Effector memory CD4-positive, alpha-beta T cell (primary cell): ENCODE measurements around the gene KCNH5.

Experiments
- DNase-seq, 3 donors: peaks; one replicate each; pipeline ENCODE4 v3.0.0-alpha.2; 2020
- H3K27ac ChIP-seq: 2 replicates; pipeline ENCODE4 v1.7.0; 2013; ENCODE audit warnings: mild to moderate bottlenecking, low read length, moderate library complexity; ENCODE audit not compliant: insufficient read depth, poor library complexity, severe bottlenecking
- H3K27me3 ChIP-seq: replicated peaks from 2 replicates; pipeline ENCODE4 v1.7.0; 2013; ENCODE audit warnings: mild to moderate bottlenecking, low read length; ENCODE audit not compliant: insufficient read depth, control insufficient read depth, poor library complexity, severe bottlenecking
- H3K36me3 ChIP-seq: 2 replicates; pipeline ENCODE4 v1.7.0; 2013; ENCODE audit warnings: mild to moderate bottlenecking, low read length, moderate library complexity; ENCODE audit not compliant: control insufficient read depth, insufficient read depth
- H3K4me1 ChIP-seq: 2 replicates; pipeline ENCODE4 v1.7.0; 2013; ENCODE audit warnings: low read length, mild to moderate bottlenecking; ENCODE audit not compliant: control insufficient read depth, insufficient read depth, poor library complexity, severe bottlenecking
- H3K4me3 ChIP-seq: 2 replicates; pipeline ENCODE4 v1.7.0; 2013; ENCODE audit warnings: low read length, low read depth, mild to moderate bottlenecking; ENCODE audit not compliant: insufficient read depth, poor library complexity, severe bottlenecking
- H3K9me3 ChIP-seq: 2 replicates; pipeline ENCODE4 v1.7.0; 2013; ENCODE audit warnings: mild to moderate bottlenecking, low read length, moderate library complexity; ENCODE audit not compliant: control insufficient read depth

KCNH5 gene

DNA sequence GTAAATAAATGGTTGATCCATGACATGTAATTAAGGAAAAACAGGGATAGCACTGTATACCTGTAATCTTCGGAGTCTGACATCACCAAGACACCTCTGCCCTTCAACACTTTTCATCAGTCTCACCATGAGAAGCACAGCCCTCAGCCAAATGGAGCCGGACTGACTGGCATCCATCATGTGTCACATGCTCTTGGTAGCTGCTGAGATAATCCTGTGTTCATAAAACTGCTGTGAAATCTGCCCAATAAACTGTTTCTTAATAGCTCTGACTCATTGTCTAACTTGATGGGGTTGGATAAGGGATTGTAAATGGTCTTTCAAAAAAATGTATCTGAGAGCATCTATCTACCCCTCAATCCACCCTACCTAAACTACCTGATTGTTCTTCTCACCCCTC, 33.6 kb downstream of the KCNH5 start:
- Histone ChIP-seq H3K9me3 (no peaks in the 10 kb centered on the region), H3K27ac (no peak overlapping the region), H3K36me3 (no peaks in the 10 kb centered on the region), H3K4me1 (no peaks in the 10 kb centered on the region), H3K4me3 (no peak overlapping the region), H3K27me3 (no peaks in the 10 kb centered on the region)
- DNase-seq: no peak

DNA sequence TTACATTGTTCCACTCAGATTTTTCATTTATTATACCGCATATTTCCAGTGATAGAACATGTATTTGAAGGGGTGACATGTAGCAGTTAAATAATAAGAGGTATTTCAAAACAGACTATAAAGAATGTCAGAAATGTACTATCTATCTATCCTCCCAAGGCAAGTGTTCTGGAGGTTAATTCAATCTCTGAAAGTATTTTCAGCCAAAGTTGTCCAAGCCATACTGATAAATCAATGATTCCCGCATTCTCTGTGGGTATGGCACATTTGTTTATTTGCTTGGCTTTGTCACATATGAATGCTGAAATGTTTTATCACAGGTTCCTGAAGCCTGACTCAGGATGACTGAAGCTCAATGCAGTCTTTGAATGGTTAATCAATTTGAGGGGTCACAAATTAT, 35.8 kb downstream of the KCNH5 start:
- no peaks in the 10 kb centered on the region for H3K4me1 ChIP-seq
- H3K27me3 ChIP-seq: no peaks in the 10 kb centered on the region
- no peaks in the 10 kb centered on the region for H3K9me3 ChIP-seq
- no peak overlapping the region for H3K27ac ChIP-seq
- no peak overlapping the region for H3K4me3 ChIP-seq
- DNase-seq: no peak
- no peaks in the 10 kb centered on the region for H3K36me3 ChIP-seq

DNA sequence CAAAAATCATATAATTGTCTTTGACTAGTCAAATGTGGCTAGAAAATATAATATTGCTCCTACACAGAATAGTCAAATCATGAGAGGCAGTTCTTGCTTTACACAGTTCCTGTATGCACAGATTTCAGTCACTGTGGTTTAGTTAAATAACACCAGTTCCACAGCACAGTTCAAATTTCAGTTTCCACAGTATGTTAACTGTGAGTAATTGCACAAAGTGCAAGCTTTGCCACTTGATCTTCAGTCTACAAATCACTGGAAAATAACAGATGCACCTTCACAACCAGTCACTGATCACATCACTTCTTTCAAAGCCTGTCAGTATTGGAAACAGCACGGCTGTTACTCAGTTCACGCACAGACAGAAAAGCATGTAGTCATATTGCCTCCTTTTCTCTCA, 38.7 kb downstream of the KCNH5 start:
- no peaks in the 10 kb centered on the region for H3K27me3 ChIP-seq
- no peaks in the 10 kb centered on the region for H3K4me1 ChIP-seq
- H3K36me3 ChIP-seq: no peaks in the 10 kb centered on the region
- H3K9me3 ChIP-seq: no peaks in the 10 kb centered on the region
- no peak overlapping the region for H3K4me3 ChIP-seq
- H3K27ac ChIP-seq: no peak overlapping the region
- DNase-seq: no peak

DNA sequence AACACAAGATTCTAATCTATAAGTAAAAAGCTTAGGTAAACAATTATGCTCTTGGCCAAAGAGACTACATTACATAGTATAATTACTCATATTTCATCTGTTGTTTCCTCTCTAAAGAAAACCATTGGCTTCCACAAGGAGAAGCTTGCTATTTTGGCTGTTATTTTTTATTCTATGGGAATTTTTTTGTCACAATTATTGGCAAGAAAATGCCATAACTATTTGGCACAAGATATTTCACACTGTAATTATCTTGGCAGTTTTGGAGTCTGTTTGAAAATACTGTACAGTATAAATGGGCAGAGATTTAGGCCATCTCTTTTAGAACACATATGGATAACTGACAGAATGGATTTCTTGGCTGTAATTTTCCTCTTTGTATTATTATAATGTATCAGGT, 51.2 kb downstream of the KCNH5 start:
- H3K27me3 ChIP-seq: no peaks in the 10 kb centered on the region
- H3K27ac ChIP-seq: no peak overlapping the region
- DNase-seq: no peak
- no peaks in the 10 kb centered on the region for H3K9me3 ChIP-seq
- no peaks in the 10 kb centered on the region for H3K36me3 ChIP-seq
- no peaks in the 10 kb centered on the region for H3K4me1 ChIP-seq
- H3K4me3 ChIP-seq: no peak overlapping the region

DNA sequence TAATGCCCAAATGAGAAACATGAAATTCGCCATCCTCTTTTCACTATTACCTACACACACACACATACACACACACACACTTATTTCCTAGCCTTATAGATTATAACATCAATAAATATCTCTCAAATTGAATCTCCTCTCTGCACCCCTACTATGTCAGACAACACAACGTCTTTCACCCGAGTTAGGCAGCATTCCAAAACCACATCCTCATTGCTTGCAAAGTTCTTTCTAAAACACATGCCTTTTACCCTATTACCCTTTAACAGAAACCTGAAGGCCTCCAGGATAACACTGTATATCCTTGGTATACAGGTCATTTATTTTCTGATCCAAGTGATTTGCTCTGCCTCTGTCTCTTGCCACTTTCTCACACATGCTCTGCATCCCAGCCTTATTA, 56.3 kb downstream of the KCNH5 start:
- Histone ChIP-seq H3K36me3 (no peaks in the 10 kb centered on the region), H3K4me1 (no peaks in the 10 kb centered on the region), H3K27me3 (no peaks in the 10 kb centered on the region), H3K27ac (no peak overlapping the region), H3K4me3 (no peak overlapping the region), H3K9me3 (no peaks in the 10 kb centered on the region)
- no peak for DNase-seq

DNA sequence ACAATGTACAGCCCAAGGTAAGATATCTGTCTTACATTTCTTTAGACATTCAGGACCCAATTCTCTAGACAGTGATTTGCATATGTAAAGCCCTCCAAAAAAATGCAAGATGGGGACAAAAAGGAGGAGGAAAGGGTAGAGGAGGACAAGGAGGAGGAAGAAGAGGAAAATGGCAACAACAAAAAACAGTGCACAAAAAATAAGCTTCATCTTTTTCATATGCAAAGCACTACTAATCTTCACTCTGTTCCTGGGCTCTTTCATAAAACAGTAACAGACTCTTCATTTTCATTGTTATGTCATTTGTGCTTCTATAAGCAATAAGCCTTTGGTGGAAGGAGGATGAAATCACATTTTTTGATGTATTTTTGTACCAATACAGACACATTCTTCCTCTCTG, 61.4 kb downstream of the KCNH5 start:
- H3K9me3 ChIP-seq: no peaks in the 10 kb centered on the region
- no peaks in the 10 kb centered on the region for H3K27me3 ChIP-seq
- no peak for DNase-seq
- no peaks in the 10 kb centered on the region for H3K4me1 ChIP-seq
- no peaks in the 10 kb centered on the region for H3K36me3 ChIP-seq
- no peak overlapping the region for H3K27ac ChIP-seq
- no peak overlapping the region for H3K4me3 ChIP-seq

DNA sequence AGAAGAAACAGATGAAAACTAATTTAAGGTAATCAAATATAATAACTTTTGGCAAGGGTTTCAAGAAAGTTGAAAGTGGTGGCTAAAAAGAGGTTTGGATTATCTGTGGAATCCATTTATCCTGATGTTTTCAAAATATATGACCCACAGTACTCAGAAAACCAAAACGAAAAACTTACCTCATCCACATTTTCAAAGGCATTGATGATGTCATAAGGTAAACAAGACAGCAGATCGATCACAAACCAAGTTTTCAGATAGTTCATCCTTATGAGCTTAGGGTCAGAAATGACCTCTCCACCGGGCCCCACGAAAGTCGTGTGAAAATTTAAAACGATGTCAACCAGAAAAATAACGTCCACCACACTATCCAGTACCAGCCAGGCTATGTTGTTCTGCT, 64.6 kb downstream of the KCNH5 start:
- DNase-seq: no peak
- no peaks in the 10 kb centered on the region for H3K4me1 ChIP-seq
- H3K9me3 ChIP-seq: no peaks in the 10 kb centered on the region
- no peak overlapping the region for H3K4me3 ChIP-seq
- H3K27ac ChIP-seq: no peak overlapping the region
- no peaks in the 10 kb centered on the region for H3K36me3 ChIP-seq
- no peaks in the 10 kb centered on the region for H3K27me3 ChIP-seq

DNA sequence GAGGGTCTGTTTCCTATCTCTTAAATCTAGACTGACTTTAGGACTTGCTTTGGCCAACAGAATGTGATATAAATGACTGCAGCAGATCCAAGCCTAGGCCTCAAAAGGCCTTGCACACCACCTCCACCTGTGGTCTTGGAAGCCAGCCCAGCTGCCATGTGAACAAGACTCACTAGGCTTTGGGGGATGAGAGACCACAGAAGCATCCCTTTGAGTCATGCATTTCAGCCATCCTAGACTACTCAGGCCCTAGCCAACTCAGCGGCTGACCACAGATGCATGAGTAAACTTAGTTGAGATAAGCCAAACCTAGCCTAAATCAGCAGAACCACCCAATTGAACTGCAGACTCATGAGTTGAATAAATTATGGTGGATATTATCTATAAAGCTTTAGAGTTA, 87.7 kb downstream of the KCNH5 start:
- H3K36me3 ChIP-seq: no peaks in the 10 kb centered on the region
- H3K27me3 ChIP-seq: no peaks in the 10 kb centered on the region
- no peaks in the 10 kb centered on the region for H3K9me3 ChIP-seq
- H3K4me1 ChIP-seq: no peaks in the 10 kb centered on the region
- H3K4me3 ChIP-seq: no peak overlapping the region
- no peak for DNase-seq
- H3K27ac ChIP-seq: no peak overlapping the region

DNA sequence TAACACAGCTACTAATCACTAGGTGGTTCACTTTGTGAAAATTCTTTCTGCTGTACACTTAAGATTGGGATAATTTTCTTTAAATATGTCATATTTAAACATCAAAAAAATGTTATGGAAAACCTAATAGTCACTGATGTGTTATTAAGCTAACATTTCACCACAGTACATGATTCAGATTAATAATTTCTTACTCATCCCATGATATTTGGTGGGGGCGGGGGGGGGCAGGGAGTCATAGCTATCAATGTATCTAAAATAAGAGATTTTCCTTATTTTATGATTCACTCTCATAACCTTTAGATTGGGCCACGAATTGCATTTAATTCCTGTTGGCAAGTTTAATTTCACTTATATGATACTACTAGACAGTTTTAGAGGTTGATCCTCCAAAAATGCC, 88.8 kb downstream of the KCNH5 start:
- no peaks in the 10 kb centered on the region for H3K27me3 ChIP-seq
- H3K9me3 ChIP-seq: no peaks in the 10 kb centered on the region
- H3K27ac ChIP-seq: no peak overlapping the region
- no peaks in the 10 kb centered on the region for H3K36me3 ChIP-seq
- no peak for DNase-seq
- H3K4me1 ChIP-seq: no peaks in the 10 kb centered on the region
- no peak overlapping the region for H3K4me3 ChIP-seq

DNA sequence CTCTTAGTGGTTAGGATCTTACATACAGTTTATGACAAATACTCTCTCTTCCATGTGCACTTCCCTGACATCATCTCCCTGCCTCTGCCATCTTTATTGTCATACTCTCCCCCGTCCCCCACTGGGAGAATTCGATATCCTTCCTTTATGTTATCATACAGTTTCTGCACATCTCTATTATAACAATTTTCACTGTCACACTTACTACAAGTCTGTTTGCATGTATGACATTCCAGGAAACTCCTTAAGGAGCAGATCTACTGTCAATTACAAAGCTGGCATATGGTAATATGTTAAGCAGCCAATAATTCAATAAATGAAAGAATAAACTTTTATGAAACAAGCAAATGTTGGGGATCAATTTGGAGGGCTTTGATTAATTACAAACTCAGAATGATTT, 91.1 kb downstream of the KCNH5 start:
- H3K4me1 ChIP-seq: no peaks in the 10 kb centered on the region
- H3K27ac ChIP-seq: no peak overlapping the region
- H3K27me3 ChIP-seq: no peaks in the 10 kb centered on the region
- no peak for DNase-seq
- no peak overlapping the region for H3K4me3 ChIP-seq
- no peaks in the 10 kb centered on the region for H3K36me3 ChIP-seq
- H3K9me3 ChIP-seq: no peaks in the 10 kb centered on the region

DNA sequence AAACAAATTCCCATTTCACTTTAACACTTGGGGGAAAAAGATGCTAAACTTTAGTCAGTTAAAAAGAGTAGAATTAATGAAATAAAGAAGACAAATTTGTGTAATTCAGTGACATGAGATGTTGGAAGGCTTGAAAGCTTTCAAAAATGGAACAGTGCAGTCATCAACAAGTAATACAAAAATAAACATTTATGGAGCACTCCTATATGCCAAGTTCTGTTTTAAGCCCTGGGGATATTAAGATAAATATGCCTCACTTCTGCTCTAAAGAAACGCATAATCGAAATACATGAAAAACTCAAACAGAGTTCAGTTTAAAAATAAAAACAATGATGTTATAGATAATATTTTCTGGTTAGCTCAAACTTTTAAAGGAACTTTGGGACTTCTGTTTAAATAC, 93.0 kb downstream of the KCNH5 start:
- no peaks in the 10 kb centered on the region for H3K9me3 ChIP-seq
- H3K27me3 ChIP-seq: no peaks in the 10 kb centered on the region
- no peak for DNase-seq
- no peaks in the 10 kb centered on the region for H3K36me3 ChIP-seq
- H3K4me3 ChIP-seq: no peak overlapping the region
- no peak overlapping the region for H3K27ac ChIP-seq
- no peaks in the 10 kb centered on the region for H3K4me1 ChIP-seq
